Amniotic stem cell (primary cell): ENCODE results near the gene GPD1.
"Not testable (repeated sequence)": the region's sequence is repeated elsewhere in the genome, so short reads cannot be mapped to it uniquely, and the experiment has no call there.

ENCODE experiments used
- DNase-seq: peaks from one replicate; lab custom pipeline; 2025; lab: John Stamatoyannopoulos, UW

The GPD1 gene

DNA sequence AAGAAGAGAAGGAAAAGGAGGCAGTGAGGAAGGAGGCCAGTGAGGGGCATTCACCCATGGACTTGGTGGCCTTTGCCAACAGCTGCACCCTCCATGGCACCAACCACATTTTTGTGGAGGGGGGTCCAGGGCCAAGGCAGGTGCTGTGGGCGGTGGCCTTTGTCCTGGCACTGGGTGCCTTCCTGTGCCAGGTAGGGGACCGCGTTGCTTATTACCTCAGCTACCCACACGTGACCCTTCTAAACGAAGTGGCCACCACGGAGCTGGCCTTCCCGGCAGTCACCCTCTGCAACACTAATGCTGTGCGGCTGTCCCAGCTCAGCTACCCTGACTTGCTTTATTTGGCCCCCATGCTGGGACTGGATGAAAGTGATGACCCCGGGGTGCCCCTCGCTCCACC, 30.1 kb upstream of the GPD1 start:
- DNase-seq: no peak

DNA sequence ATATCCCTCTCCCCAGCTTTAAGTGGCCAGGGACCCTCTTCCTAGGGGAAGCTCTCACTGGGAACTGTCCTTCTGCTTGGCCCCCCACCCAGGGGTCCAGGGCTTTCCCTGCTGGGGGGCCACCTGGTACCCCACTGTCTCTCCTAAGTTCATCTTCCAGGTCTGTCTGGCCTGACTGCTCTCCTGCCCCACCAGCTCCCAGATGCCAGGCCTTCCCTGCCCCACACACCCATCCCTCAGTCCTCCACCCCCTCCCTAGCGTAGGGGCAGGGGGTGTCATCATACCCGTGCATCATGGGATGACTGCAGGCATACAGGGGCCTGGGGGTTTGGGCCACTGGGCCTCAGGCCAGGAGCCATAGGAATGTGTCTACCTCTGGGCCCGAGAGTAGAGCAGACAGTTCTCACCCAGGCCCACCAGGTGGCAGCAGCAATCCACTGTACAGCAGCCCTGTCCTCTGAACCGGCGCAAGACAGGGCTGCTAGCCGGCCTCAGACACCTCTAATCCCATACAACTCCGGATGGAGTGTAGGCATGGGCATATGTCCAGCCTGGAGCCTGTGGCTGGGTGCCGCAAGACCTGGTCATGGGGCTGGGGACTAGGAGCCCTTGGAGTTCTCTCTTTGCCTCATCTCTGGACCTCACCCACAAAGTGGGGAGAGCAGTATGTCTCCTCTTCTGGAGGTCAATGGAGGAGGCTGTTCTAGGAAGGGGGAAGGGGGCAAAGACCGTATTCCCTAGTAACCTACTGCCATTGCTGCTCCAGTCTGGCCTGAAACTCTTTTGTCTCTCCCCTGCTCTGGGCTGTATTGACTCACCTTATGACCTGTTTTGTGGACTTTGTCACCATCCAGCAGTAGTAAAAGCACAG, 28.6 kb upstream of the GPD1 start:
- DNase-seq: peak; percentile 68

DNA sequence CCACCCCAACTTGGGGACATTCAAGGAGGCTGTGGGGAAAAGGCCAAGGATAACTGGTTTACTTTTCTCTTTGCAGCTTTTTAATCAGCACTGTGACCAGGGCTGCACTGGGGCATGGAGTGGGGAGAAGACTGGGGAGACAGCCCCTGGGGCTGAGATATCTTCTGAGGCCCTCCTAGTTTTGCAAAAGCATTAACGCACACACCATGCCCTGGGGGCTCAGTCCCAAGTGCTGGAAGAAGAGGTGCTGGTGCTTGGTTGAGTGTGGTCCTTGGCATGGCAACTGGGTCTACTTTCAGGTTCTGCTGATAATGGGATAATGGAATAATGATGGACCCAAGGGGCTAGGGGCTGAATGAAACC, 28.0 kb upstream of the GPD1 start:
- DNase-seq: no peak

DNA sequence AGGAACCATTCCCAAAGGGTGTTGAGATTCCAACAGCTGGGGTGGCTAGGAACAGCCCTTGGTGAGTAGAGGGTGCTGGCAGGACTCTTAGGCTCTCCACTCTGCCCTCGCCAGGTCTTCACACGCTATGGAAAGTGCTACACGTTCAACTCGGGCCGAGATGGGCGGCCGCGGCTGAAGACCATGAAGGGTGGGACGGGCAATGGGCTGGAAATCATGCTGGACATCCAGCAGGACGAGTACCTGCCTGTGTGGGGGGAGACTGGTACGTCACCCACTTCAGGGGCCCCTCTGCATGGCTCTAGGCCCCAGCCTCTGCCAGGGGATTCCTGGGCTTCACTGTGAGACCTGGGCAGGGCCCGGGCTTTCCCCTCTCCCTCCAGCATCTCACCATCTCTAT, 26.7 kb upstream of the GPD1 start:
- DNase-seq: no peak

DNA sequence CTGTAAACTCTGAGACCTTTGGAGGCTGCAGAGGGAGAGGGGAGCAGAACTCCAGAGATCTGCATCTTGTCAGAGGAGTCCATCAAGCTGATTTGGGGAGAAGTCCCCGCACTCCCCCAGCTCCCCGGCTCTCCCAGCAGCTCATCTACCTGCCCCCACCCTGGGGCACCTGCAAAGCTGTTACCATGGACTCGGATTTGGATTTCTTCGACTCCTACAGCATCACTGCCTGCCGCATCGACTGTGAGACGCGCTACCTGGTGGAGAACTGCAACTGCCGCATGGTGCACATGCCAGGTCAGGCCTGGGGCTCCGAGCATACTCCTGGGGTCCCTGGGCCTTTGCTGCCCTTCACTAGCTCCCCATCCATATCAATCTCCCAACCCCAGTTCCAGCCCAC, 25.5 kb upstream of the GPD1 start:
- no peak for DNase-seq

GRCh38 chr12:50079771-50080170, 24.0 kb upstream of the GPD1 start:
- no peak for DNase-seq

- DNase-seq: no peak
Observed at GRCh38 chr12:50081096-50081808, 22.6 kb upstream of the GPD1 start.

- no peak for DNase-seq
Observed at GRCh38 chr12:50082644-50083043, 21.2 kb upstream of the GPD1 start.

- DNase-seq: no peak
Observed at GRCh38 chr12:50083301-50083700, 20.5 kb upstream of the GPD1 start.

GRCh38 chr12:50084409-50084774, 19.4 kb upstream of the GPD1 start:
- not testable (repeated sequence) for DNase-seq

- DNase-seq: peak; percentile 85
Observed at GRCh38 chr12:50084775-50085614, 18.8 kb upstream of the GPD1 start, which contains the start of gene SMARCD1. SMARCD1 (plus strand) TSS chr12:50085342; CDS start chr12:50085370, 28 bp downstream.

DNA sequence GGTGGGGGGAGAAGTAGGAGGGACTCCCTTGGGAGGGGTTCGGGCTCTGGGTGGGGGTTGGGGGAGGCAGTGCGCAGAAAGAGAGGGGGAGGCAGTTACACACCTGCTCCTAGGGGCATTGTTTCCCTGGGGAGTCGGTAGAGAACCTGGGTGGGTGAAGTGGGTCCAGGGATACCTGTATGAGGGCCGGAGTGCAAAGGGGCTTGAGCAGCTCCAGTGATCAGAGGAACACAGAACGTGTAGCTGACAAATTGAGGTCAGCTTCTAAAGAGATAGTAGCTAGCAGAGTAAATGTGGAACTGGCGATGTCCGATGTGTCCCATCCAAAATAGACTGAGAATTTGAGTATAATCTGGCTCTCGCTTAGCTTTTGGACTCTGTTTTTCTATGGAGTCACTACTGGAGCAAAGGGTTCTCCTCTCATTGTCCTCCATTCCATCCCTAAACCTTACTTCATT, 18.2 kb upstream of the GPD1 start:
- DNase-seq: no peak

- DNase-seq: no peak
Observed at GRCh38 chr12:50086148-50086547, 17.7 kb upstream of the GPD1 start.

DNA sequence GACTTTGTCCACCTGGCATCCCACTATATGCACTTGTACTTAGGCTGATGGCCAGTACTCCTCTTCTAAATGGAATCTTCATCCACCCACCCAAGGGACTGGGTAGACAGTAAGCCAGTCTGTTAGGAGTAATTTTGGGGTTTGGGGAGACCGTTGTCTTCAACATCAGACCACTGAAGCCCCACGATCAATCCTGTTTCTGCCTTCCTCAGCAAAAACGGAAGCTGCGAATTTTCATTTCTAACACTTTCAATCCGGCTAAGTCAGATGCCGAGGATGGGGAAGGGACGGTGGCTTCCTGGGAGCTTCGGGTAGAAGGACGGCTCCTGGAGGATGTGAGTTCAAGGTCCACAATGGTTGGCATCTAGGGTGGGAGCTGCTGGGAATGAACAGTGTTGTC, 16.7 kb upstream of the GPD1 start:
- DNase-seq: no peak

DNA sequence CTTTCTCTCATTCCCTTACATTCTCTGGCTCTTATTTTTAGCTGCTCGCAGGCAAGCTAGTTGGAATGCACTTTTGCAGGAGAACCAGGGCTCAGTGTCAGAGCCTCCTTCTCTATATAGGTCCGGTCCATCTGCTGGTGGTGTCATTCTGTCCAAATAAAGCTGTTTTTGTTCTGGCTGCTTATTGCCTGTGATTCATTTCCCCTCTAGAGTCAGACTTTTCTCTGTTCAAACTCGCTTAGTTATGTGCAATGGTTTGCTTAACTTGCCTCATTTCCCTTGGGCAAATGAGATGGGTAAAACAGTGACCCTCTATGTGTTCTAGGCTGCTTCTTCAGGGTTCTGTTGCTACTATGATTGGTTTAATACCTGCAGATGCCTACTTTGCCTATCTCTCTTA, 15.8 kb upstream of the GPD1 start:
- DNase-seq: no peak

DNA sequence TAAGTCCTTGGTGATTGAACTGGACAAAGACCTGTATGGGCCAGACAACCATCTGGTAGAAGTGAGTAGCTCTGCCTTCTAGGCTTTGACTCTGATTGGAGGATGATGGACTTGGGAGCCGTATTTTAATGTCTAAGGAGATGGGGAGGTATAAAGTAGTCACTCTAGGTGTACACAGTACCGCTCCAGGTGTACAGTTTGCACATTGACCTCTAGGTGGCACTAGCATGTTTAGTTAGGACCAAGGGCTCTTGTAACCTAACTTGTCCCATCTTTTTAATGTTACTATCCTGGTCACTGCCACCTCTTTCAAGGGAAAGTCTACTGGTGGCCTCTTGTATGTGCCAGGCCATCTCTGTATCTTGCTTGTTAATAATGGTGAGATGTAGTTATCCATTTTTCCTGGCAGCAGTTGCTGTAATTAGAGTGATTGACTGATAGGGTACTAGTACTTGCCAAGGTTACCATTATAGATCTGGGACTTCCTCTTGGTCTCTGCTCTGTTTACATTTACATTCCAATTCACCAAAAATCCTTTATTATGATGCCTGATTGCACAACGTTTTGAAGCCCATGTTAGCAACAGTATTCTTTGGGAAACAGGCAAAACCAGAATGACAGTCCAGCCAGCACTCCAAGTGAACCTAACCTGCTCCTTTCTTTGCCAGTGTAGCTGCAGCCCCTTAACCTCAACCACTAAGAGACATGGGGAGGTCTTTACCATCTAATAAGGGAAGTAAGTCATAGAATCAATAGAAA, 15.1 kb upstream of the GPD1 start:
- peak; percentile 26 for DNase-seq

DNA sequence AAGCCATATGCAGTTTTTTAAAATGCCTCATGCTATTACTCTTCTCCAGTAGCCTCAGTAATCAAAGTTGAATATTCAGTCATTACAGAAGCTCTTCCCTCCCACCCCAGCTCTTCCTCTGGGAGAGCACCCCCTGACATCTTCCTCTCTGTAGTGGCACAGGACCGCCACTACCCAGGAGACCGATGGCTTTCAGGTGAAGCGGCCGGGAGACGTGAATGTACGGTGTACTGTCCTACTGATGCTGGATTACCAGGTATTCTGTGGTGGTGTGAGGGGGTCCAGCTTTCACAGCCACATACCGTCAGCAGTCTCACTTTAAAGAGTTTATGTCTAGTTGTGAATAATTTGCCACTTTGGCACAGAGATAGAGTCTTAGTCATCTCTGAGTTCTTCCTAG, 14.1 kb upstream of the GPD1 start:
- DNase-seq: no peak

- no peak for DNase-seq
Observed at GRCh38 chr12:50090391-50090790, 13.4 kb upstream of the GPD1 start.

DNA sequence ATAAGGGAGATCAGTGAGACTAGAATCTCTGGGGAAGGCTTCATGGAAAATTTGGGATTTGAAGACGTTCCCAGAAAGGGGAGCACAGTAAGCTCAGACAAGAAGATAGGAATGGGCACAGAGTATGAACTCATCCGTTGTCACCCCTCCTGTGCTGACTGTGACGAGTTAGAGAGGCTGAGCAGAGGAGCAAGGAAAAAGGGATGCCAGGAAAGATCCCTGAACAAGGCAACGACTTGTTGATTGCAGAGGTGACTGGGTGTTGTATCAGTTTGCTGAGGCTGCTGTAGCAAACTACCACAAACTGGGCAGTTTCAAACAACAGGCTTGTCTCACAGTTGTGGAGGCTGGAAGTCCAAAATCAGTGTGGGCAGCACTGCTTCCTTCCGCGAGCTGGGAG, 5.9 kb upstream of the GPD1 start:
- DNase-seq: no peak

DNA sequence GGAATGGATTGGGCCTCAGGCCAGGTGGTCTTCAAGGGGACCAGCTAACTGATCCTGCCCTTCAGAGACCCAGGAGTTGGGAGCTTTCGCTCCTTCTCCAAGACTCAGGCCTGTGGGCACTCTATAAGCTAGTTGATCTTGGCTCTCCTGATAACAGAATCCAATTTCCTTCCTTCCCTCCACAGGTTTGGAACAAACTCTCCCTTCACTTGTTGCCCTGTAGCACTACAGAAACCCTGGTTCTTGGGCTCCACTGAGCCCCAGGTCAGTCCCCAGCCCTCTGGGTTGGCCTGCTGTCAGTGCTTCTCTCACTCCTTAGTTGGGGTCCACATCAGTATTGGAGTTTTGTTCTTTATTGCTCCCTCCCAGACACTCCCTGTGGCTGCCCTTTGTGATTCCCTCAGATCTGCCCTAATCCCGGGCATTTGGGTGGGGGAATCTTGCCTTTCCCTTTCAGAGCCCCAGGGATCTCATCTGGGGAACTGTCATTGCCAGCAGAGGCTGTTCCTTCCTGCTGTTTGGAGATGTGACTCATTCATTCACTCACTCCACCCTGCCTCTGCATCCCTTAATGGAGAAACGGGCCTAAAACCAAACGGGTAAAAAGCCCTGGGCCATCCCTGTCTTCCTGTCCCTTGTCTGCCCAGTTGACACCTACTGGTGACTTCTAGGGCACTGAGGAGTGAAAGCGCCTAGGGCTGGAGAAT, 4.4 kb upstream of the GPD1 start:
- DNase-seq: peak; percentile 42

DNA sequence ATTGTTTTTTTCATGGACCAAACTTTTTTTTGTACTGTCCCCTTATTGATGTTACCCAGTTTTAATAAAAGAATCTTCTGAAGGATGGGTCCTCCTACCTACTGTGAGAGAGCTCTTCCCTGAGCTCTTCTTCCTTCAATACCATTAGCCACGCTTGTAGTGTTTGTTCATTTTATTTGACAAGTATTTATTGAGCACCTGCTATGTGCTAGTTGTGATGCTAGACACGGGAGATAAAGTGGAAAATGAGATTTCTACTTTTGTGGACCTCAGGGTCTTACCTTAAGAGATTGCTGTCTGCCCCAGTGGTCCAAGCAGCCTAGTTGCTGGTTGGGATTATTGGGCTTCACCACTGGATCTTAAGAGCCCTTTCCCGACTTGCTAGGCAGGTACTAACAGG, 3.2 kb upstream of the GPD1 start:
- DNase-seq: no peak
